ENCODE data around the gene ITGB1. TPM values are rescaled to one million over a fixed set of nuclear protein-coding genes. Genes with fewer than 3 reads are reported as not detected.

The ITGB1 gene
- total and polyA plus RNA-seq, 9 of the 15 experiments (the other 6 are each of a cell fraction or from before 2014, with no cell fraction given) = 40.2 to 194 (median 155) TPM

- TF ChIP-seq THAP12 (CRISPR knock-in tag; IDR thresholded peaks at IDR 0.05) (no peak), DACH1 (IDR thresholded peaks at IDR 0.05; ENCODE audit: partially characterized antibody) (no peak), FOXP1 (CRISPR knock-in tag; IDR thresholded peaks at IDR 0.05) (no peak), GTF2B (IDR thresholded peaks at IDR 0.05; ENCODE audit: extremely low read depth, insufficient read length) (no peak), ARID3A (IDR thresholded peaks at IDR 0.05; ENCODE audit: borderline replicate concordance, low read depth, low read length) (peak; percentile 55; the same call in 1 of the 2 replicates), POLR2AphosphoS5 (IDR thresholded peaks at IDR 0.05; ENCODE audit: control insufficient read depth, insufficient read depth, low read depth, low read length) (no peak), CHD4 (IDR thresholded peaks at IDR 0.05; ENCODE audit: insufficient read depth, insufficient replicate concordance, low read depth, low read length, poor library complexity, severe bottlenecking) (no peak), ARID1B (IDR thresholded peaks at IDR 0.05) (peak; percentile 82), PTBP1 (IDR thresholded peaks at IDR 0.05; ENCODE audit: low read depth, low read length) (no peak), HDAC6 (IDR thresholded peaks at IDR 0.05; ENCODE audit: low read depth, low read length) (no peak), HDAC8 (tag; IDR thresholded peaks at IDR 0.05) (no peak), MEF2D (tag; conservative IDR thresholded peaks at IDR 0.05; ENCODE audit: low read depth) (no peak), NR3C1 (CRISPR knock-in tag; IDR thresholded peaks at IDR 0.05) (no peak), POLR2H (tag; IDR thresholded peaks at IDR 0.05; ENCODE audit: low read depth) (0 out of 2 replicates have a peak, but pooled peaks have one; percentile 37), ZNF408 (CRISPR knock-in tag; IDR thresholded peaks at IDR 0.05; ENCODE audit: low read depth) (no peak), HDAC2 (IDR thresholded peaks at IDR 0.05) (0 out of 2 replicates have a peak, but pooled peaks have one; percentile 34), ZNF592 (IDR thresholded peaks at IDR 0.05) (peak; percentile 41), NFYB (IDR thresholded peaks at IDR 0.05; ENCODE audit: extremely low read depth, insufficient read length) (peak; percentile 42)
These were observed 35.9 kb downstream of the ITGB1 start (continued) for GRCh38 chr10:32922170-32922569.
